Measurements from ENCODE around the gene NLRP14.

The NLRP14 gene, protein sequence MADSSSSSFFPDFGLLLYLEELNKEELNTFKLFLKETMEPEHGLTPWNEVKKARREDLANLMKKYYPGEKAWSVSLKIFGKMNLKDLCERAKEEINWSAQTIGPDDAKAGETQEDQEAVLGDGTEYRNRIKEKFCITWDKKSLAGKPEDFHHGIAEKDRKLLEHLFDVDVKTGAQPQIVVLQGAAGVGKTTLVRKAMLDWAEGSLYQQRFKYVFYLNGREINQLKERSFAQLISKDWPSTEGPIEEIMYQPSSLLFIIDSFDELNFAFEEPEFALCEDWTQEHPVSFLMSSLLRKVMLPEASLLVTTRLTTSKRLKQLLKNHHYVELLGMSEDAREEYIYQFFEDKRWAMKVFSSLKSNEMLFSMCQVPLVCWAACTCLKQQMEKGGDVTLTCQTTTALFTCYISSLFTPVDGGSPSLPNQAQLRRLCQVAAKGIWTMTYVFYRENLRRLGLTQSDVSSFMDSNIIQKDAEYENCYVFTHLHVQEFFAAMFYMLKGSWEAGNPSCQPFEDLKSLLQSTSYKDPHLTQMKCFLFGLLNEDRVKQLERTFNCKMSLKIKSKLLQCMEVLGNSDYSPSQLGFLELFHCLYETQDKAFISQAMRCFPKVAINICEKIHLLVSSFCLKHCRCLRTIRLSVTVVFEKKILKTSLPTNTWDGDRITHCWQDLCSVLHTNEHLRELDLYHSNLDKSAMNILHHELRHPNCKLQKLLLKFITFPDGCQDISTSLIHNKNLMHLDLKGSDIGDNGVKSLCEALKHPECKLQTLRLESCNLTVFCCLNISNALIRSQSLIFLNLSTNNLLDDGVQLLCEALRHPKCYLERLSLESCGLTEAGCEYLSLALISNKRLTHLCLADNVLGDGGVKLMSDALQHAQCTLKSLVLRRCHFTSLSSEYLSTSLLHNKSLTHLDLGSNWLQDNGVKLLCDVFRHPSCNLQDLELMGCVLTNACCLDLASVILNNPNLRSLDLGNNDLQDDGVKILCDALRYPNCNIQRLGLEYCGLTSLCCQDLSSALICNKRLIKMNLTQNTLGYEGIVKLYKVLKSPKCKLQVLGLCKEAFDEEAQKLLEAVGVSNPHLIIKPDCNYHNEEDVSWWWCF

DNA sequence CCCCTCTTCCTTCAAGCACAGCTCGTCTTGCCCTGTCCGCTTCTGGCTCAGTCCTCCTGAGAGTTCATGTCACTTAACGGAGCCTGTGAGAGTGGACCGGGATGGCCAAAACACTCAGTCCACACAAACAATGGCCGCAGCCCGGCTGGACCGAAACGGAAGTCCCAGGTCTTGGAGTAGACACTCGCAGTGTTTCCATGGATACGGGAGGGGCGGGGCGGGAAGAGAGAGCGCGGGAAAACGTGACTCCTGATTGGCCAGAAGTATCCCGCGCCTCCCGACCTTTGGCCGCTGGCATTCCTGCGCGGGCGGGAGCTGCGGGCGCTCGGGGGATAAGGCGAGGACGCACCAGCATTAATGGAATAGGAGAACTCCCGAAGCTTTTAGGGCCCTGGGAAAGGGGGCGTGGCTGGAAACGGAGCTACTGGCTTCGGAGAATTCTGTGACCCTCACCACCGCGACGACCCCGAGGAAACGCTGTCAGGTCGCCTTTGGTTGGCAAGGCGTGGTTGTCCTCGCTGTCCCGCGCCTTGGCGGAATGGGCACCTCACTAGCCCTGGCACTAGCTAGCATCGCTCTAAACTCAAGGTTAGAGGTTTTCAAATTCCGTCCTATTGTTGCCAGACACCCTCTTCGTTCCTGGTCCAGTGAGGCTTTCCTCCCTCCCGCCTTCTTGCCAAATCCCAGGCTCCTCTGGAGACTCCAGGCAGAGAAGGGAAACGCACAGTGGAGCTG lies at the start of gene NLRP14, which contains the start of gene ZNF214:
NLRP14 (plus strand) TSS at position 297 of the 735 bp plus-strand sequence. CDS start 18,108 bp downstream, outside the sequence.
ZNF214 (minus strand) TSS at position 164 of the 735 bp plus-strand sequence. CDS start 17,511 bp downstream, outside the sequence.
- DNase-seq (ENCODE audit: low read depth) = no peak

DNA sequence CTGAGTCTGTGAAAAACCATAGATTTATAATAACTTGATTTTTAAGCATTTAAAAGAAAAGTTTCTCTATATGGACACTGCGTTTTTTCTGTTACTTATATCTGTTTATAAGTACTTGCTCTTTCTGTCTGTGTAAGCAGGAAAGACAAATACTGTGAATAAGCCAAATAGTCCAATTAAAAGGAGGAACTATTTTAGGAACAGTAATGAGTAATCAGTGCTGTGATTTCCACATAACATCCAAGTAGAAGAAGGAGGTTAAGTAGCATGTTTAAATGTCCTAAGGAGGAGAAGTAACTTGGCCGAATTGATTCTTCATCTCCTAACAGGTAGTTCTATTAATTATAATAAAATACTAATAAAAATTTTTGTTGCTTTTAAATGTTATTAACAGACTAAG lies 40.9 kb upstream of the NLRP14 start:
- no peak for DNase-seq (ENCODE audit: low read depth)

DNA sequence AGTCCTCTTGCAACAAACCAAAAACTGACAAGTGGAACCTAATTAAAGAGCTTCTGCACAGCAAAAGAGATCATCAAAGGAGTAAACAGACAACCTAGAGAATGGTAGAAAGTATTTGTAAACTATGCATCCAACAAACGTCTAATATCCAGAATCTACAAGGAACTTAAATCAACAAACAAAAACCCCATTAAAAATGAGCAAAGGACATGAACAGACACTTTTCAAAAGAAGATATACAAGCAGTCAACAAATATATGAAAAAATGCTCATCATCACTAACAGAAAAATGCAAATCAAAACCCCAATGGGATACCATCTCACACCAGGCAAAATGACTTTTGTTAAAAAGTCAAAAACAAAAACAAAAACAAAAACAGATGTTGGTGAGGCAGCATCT lies 33.8 kb upstream of the NLRP14 start:
- no peak for DNase-seq (ENCODE audit: low read depth)

DNA sequence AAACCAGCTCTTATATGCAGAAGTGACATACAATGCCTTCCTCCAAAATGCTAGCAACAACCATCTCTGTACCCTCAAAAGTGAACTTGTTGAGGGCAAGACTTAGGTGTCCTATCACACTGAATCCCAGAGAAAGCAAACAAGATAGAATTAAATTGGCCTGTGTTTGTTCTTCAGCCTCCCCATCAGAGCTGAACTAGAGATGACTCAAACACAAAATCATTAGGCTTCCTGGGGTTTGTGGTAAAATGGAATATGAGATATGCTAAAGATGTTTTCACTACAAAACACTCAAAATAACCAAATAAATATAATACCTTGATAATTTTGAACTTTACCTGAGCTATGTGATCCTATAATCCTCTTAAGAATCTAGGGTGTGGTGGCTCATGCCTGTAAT lies 31.8 kb upstream of the NLRP14 start:
- DNase-seq (ENCODE audit: low read depth) = no peak

DNA sequence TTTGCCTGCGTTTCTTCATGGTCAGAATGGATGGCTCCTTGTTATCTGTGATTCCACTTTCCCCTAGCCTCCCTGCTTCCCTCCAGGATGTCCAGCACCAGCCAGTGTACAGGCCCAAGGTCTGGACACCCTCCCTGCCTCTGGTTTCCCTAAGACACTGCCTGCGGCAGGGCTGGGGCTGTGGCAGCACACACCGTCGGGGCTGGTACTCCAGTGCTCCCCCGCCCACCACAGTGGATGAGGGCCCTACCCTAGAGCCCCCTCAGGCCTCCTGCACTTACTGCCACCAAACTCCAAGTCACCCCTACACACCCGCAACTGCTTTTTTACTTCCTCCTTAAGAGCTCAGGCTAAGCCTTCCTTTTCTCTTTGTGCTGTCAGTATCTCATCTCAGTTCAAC lies 29.1 kb upstream of the NLRP14 start:
- no peak for DNase-seq (ENCODE audit: low read depth)

DNA sequence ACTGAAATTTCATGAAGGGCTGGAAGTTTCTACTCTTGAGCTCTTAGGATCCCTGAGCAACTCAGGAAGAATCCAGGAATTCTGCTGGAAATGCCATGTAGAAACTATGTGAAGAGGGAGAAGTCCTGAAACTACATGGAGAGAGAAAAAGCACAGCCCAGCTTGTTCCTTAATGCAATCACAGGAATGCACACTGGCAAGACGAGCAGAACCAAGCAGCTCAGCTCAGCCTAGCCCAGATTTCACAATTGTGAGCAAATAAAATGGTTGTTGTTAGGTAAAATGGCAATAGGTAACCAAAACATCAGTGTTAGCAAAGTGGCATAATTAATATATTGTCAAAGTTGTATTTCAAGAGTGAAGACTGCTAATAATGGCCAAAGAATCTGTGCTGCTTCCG lies 28.3 kb upstream of the NLRP14 start:
- DNase-seq (ENCODE audit: low read depth) = no peak

DNA sequence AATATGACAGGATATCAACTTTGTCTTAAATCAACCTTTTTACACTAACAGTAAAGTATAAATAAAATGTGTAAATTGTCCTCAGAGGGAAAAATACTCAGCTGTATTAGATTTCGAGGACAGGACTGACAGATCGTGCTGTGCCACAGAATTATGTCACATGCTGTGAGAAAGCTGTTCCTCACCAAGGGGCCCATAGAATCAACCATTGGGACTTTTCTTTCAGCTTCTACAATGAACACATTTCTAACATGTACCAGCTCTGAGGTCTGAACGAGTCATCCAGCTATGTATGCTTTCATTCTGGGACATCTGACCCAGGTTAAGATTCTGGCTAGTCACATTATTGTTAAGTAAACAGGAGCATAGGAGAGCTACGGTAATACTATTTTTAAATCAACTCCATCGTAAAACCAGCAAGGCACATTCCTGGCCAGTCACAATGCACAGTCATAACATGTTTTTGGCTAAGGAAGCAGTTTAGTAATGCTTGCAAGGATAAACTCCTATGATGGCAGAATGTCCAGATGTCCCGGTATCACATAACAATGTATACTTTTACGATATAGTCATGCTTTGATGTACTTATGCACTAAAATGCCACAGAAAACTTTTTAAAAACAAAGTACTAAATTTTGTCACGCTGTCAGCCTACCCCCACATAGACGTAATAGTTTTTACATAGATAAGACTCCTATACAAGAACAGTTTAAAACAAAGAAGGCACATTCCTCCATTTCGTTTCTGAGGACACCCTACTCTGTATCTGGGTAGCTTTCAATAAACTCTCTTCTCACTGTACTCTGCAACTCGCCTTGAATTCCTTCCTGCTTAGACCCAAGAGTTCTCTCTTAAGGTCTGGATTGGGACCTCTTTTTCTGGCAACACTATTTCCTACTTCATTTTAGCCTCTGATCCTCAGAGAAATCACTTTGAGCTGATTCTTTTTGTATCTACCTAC lies 27.5 kb upstream of the NLRP14 start:
- no peak for DNase-seq (ENCODE audit: low read depth)

DNA sequence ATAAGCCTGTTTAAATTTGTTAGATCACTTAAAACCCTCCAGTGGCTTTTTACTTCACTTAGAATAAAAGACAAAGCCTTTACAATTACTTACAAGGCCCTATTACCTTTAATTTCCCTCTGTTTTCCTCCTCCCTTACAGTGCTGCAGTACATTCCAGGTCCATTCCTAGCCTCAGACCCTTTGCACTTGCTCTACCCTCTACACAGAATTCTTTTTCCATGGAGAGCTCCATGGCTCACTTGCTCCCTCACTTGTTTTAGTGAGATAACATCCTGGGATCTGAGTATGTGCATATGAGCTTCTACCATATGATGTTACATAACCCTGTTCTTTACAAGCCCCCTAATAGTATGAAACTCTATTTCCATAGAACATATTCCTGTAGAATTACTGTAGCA lies 24.6 kb upstream of the NLRP14 start:
- no peak for DNase-seq (ENCODE audit: low read depth)

DNA sequence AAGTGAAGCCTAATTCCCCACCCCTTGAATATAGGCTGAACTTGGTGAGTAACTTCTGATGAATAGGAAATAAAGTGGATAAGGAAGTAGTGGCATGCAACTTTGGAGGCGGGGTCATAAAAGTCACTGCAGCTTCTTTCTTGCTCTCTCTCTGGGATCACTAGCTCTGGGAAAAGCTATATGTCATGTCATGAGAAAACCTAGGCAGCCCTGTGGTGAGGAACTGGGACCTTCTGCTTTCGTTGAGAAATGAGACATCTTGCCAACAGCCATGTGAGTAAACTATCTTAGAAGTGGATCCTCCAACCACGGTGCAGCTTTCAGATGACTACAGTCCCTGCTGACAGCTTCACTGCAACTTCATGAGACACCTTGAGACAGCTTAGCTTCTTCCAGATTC lies 15.8 kb upstream of the NLRP14 start:
- DNase-seq (ENCODE audit: low read depth) = no peak

DNA sequence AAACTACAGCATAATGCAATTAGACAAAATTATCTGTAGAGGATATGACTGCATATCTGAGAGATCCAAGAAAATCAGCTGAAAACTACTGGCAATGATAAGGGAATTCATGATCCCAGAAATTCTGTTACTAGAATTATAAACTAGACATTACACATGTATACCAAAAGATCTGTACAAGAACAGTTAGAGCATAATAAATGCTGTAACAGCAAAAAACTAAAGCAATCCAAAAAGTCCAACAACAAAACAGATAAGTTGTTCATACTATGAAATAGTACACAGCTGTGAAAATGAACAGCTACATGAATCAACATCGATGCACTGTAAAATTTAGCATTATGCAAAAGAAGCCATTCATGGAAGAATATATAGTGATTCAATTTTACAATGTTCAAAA lies 6.2 kb upstream of the NLRP14 start:
- DNase-seq (ENCODE audit: low read depth) = no peak

DNA sequence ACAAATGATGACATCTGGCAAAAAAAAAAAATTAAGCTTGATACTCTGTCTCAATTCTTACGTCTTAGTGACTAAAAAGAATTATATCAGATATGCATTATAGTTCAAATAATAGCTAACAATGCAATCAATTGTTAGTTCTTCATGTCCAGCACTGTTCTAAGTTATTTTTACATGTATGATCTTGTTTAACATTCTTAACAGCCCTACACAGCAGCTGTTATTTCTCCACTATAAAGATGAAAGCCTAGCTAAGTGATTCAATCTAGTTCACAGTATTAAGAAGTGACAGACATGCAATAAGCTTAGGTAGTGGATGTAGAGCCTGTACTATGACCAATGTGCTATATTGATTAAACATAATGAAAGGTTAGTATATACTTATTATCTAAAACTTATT lies 4.3 kb upstream of the NLRP14 start:
- no peak for DNase-seq (ENCODE audit: low read depth)

DNA sequence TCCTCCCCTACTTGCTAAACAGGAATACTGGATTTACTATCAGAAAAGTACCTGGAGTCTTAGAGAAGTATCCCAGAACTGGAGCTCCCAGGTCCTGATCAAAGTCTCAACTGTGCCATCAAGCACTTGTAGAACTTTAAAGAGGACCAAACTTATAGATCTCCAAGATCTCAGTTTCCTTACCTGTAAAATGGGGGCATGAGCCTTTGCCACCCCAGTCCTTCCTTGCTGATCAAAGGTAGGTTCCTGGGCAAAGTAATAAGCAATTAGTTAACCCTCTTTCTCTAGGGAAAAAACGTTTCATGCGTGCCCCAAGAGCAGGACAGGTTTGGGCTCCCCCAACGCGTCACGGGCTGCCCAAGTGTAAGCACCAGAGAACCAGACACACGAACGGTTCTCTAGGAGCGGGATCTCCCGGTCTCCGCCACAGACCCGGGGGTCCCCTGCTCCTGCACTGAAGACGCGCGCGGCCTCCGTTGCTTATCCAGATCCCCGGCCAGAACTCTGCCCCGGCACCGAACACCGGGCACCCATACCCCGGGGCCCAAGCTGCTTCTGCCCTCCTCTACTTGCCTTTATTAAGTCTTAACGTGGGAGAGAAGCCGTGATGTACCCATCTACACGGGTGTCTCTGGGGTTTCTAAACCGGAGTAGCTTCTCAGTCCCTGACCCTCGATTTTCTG lies 638 bp upstream of the NLRP14 start:
- no peak for DNase-seq (ENCODE audit: low read depth)

DNA sequence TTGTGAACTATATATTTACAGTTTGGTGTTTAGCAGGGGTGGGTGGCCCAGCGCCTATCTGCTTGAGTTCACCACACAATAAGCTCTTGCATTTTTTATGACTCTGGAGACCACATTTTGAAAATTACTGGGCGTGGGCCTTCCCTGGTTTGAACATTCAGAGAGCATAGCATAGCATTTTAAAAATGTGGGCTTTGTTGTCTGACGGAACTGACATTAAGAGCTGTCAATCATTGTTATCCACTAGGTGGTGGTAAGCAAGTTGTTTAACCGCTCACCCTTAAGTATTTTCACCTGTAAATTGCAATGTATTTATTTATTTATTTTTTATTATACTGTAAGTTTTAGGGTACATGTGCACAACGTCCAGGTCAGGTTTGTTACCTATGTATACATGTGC lies 1.0 kb downstream of the NLRP14 start:
- DNase-seq (ENCODE audit: low read depth) = no peak

DNA sequence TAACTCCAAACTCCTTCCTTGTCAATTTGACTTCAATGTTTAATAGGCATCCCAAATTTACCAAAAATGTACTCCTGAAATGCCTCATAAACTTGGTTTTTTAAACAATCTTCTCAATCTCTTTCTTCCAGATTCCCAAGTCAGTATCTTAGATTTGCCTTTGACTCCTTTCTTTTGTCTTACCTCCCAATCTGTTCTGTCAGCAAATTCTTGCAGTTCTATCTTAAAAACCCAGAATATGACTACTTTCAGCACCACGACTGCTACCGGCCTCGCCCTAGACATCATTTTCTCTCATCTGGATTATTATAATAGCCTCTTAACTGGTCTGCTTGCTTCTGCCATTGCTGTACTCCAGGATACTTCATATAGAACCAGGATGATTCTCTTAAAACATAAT lies 7.9 kb downstream of the NLRP14 start:
- no peak for DNase-seq (ENCODE audit: low read depth)

DNA sequence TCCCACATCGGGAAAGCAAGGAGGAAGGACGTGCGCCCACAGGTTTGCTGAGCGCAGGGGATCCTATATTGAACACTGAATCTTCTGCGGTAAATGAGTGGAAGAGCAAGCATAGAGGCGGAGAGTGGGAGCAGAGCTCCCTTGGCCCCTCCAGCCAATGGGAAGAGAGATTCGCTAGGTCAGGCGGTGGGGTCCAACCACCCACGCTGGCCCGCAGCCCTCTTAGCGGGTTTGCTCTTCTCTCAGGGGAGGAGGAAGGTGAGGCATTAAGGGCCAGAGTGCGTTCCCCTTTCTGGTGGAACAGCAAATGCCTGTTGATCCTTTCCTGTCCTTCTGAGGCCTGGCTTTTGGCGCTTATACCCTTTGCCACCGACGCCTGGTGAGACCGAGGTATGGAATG lies 10.6 kb downstream of the NLRP14 start:
- DNase-seq (ENCODE audit: low read depth) = no peak

DNA sequence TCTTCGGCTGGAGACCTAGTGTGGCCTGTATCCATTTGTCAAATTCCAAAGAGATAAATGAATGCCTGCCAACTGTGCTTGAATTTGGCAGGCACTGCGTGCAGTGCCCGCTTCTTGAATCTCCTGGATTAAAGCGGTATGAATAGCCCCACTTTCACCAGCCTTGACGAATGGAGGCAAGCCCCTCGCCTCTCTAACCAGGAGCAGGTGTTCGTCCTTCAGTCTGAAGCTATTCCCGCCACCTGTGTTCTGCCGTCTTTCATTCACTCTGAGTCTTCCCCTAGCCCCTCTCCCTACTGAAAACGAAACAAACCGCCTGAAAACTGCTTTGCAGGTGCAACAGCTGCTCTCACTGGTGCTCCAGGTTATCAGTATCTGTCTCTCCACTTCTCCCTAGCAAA lies 11.2 kb downstream of the NLRP14 start:
- DNase-seq (ENCODE audit: low read depth) = no peak

DNA sequence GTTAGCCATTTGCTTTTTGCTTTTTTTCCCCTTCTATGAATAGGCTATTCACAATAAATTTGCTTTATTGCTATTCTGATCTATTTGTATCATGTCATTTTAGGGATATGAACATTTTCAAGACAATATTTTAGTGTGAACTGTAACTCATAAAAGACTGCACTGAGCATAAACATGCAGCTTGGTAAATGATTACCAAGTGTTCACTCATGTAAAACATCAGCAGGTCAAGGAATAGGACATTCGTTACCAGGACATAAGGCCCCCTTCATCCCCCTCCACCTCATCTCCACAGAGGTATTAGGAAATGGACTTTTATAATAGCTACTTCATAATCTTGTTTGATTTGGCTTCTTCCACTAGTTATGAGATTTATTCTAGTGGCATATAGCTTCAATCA lies 12.4 kb downstream of the NLRP14 start:
- no peak for DNase-seq (ENCODE audit: low read depth)

DNA sequence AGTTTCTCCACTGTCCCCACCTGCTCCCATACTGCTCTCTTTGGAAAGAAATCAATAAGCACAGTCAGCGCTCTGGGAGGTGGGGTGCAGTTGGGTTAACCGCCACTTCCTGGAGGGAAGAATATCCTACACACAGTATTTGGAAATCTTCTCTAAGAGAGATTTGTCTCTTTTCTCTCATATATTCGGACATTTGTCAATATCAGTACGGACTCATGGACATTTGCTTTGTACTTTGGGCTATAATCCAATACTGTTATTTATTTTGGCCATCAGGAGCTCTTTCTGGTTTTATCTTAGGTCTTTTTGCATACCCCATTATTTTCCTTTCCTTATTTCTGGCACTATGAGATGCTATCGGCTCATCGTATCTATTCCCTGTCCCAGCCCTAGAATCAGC lies 13.7 kb downstream of the NLRP14 start:
- no peak for DNase-seq (ENCODE audit: low read depth)

DNA sequence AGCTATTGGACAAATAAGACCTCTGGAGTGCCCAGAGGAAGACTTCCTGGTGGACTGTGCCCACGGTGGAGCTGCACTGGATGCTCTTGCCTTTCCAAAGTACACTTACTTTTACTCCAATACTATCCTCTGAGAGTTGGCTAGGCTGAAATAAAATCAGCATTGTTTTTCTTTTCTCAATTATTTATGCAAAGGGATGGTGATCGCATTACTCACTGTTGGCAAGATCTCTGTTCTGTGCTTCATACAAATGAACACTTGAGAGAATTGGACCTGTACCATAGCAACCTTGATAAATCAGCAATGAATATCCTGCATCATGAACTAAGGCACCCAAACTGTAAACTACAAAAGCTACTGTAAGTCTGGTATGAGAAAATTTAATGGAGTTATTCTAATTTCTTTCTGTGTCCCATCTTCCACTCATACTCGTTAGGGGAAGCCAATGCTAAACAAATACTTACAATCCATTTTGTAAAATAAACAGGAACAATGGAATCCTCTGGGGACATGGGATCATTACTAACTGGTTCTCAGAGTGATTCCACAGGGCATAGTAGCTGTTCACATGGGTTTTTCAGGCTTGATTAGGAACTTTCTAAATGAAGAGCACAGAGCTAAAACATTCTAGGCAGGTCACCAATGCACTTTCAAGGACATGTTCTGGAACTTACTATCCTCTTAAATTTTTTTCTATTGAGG lies 26.3 kb downstream of the NLRP14 start:
- DNase-seq (ENCODE audit: low read depth) = no peak

DNA sequence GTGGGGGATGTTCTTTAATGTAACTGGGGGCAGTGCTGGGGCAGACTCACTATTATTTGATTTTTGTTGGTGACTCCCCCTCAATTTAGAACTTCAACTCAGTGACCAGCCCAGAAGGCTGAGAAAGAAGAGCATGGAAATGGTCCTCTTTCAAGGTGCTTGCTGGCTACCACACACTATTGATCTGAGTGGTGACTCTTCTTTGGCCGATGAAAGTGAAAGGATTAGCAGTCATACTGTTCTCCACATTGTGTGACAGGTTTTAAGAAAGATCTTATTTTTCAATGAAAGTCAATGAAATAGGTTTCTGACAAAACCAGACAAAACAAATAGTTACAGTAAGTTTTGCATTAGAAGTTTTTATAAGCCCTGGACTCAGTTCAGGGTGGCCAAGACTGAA lies 29.9 kb downstream of the NLRP14 start:
- DNase-seq (ENCODE audit: low read depth) = no peak
